Left forelimb (tissue), 1 donor: Measurements from ENCODE around the gene CEP72.
"Not testable (repeated sequence)": the region's sequence is repeated elsewhere in the genome, so short reads cannot be mapped to it uniquely, and the experiment has no call there.

Experiments
- DNase-seq: peaks from one replicate; pipeline ENCODE4 v3.0.0-alpha.2; 2018; ENCODE audit warnings: low spot score

The CEP72 gene

DNA sequence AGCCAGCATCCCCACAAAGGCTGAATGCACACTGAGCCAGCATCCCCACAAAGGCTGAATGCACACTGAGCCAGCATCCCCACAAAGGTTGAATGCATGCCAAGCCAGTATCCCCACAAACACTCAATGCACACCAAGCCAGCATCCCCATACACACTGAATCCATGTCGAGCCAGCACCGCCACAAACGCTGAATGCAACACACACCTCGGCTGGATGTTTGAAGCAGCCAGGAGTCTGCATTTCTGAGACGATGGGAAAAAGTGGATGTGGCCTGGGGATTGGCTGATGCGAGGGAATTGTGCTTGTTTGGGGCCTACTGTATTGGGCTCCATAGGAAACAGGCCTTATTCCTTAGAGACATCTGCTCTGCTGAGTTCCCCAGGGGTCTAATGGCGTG is 30.9 kb upstream of the CEP72 start:
- no peak for DNase-seq

DNA sequence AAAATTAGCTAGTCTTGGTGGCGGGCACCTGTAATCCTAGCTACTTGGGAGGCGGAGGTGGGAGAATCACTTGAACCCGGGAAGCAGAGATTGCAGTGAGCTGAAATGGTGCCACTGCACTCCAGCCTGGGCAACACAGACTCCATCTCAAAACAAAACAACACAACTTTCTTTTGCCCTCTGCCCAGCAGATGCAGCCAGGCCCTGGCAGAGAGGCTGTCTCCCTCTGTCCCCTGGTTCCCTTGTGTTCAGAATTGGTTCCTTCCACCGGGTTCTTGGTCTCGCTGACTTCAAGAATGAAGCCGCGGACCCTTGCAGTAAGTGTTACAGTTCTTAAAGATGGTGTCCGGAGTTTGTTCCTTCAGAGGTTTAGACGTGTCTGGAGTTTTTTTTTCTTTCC is 30.2 kb upstream of the CEP72 start:
- no peak for DNase-seq

DNA sequence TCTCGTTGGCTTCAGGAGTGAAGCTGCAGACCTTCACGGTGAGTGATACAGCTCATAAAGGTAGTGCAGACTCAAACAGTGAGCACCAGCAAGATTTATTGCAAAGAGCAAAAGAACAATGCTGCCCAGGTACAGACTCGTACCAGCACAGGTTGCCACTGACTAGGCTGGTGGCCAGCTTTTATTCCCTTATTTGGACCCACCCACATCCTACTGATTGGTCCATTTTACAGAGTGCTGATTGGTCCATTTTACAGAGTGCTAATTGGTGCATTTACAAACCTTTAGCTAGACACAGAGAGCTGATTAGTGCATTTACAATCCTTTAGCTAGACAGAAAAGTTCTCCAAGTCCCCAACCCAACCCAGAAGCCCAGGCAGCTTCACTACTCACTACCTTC is 29.7 kb upstream of the CEP72 start:
- DNase-seq = not testable (repeated sequence)

DNA sequence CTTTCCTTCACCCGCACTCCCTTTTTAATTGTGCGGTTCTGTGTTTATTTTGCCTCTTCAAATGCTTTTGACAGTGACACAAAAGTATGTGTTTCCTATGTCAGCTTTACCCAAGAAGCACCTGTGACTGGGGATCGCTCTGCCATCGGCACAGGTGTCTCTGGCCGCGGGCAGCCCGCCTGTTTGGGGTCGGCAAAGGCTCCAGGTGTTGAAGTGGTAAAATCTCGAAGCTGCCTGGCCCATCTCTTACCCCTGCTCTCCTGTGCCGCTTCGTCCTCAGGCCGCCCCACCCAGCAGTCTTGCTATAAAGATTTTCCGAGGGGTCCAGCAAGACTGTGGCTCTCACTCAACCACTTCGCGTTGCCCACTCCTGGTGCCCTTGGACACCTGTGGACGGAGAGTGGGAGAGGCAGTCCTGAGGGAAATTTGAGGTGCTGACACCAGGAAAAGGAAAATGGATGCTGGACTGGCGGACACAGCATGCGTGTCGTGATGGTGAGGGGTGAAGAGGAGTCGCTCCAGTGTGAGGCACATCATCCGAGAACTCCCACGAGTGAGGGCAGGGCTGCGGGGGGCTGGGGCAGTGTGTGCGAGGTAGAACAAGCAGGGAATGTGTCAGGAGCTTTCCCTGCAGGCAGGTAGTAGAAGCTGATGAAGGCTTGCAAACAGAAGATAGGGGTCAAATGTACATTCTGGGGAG is 29.1 kb upstream of the CEP72 start:
- DNase-seq = peak; percentile 30

DNA sequence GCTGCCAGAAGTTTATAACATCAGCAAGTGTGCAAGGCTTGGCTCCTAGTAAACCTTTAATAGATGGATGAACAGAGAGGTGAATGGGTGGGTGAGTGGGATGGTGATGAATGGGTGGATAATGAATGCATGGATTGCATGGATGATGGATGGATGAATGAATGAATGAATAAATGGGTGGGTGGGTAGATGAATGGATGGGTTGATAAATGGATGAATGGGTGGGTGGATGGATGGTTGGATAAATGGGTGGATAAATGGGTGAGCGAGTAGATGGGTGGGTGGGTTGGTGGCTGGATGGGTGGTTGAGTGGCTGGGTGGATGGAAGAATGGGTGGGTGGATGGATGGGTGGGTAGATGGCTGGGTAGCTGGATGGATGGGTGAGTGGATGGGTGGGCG is 28.5 kb upstream of the CEP72 start:
- DNase-seq = no peak

DNA sequence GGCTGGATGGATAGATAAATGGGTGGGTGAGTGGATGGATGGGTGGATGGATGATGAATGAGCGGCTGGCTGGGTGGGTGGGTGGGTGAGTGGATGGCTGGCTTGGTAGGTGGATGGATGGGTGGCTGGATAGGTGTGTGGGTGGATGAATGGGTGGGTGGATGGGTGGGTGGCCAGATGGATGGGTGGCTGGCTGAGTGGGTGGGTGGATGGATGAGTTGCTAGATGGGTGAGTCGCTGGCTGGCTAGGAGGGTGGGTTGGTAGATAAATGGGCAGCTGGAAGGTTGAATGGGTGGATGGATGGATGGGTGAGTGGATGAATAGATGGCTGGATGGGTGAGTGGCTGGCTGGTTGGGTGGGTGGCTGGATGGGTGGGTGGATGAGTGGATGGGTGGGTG is 27.9 kb upstream of the CEP72 start:
- DNase-seq = peak; percentile 55

DNA sequence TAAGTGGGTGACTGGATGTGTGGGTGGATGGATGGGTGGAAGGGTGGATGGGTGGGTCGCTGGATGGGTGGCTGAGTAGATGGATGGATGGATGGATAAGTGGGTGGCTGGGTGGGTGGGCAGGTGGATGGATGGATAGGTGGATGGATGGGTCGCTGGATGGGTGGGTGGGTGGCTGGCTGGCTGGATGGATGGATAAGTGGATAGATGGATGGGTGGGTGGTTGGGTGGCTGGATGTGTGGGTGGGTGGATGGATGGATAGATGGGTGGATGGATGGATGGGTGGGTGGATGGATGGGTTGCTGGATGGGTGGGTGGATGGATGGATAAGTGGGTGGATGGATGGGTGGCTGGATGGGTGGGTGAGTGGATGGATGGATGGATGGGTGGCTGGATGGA is 27.3 kb upstream of the CEP72 start:
- peak; percentile 20 for DNase-seq

DNA sequence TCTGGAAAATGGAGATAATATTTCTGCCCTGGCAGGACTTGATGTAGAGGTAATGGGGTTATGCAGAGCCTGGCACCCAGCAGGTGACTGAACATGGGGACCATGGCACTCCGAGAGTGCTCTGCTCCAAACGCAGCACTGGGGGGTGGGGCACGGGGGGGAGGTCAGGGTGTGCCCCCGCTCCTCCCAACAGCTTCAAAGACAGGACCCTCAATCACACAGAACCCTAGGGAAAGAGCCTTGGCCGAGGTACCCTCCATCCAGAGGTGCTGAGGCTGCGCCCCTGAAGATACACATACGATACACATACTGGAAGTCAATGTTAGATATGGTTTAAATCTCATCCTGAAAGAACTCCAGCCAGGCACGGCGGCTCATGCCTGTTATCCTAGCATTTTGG is 26.6 kb upstream of the CEP72 start:
- peak; percentile 49 for DNase-seq

DNA sequence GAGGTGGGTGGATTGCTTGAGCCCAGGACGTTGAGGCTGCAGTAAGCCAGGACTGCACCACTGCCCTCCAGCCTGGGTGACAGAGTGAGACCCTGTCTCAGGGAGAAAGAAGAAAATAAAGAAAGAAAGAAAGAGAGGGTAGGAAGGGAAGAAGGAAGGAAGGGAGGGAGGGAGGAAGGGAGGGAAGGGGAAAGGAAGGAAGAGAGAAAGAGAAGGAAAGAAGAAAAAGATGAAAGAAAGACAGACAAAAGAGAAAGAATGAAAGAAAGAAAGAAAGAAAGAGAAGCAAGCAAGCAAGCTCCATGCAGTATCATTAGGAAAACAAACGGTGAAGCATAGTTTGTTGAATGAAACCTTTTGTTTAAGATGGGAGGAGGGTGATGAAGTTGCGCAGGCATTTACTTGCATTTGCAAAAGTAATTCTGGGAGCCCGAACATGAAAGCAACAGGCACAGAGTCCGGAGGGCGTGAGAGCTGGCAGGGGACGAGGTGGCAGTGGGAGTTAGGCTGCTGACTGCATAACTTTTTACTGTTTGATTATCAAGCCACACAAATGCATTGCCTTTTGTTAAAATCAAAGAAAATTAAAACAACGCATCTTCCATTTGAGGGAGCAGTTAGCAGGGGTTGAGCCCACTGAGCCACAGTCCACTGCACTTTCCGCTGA is 26.0 kb upstream of the CEP72 start:
- DNase-seq = no peak

DNA sequence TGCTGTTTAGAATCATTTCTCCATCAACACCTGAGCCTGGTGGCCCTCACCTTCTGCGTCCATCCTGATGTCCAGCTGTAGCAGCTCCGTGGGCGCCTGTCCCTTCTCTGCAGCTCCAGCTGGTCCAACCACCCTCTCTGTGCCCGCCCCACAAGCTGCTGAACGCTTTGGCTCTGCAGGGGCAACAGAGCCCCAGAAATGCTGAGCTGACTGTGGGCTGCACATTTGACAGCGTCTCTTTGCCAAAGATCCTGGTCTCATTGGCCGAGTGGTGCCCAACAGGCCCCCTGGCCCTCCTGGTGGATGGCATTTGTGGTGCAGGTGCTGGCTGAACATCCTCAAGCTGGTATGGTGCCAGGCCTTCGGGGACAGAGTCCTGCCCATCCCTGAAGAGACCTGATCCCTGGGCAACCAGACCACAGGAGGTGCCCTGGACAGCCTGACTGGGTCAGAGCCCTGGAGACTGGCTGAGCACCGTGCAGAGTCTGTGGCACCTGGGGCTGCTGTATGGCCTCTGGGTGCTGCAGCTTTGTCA is 25.3 kb upstream of the CEP72 start:
- DNase-seq = peak; percentile 50

DNA sequence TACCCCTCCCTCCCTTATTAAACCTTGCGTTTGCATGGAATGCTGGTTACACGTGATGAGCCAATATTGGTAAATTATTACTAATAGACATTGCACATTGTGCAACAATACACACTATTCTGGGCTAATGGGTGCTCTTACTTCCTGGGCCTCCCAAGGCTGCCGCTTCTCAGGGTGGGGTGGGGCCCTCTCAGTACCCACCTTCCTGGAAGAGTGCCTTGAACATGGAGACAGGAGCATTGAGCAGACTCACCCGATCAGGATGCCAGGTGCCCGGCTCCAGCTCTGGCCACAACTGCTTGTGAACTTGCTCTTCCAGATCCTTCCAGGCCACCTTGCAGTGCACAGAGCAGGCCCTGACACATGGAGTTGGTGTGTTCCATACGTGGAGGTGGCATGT is 24.7 kb upstream of the CEP72 start:
- DNase-seq = peak; percentile 57

DNA sequence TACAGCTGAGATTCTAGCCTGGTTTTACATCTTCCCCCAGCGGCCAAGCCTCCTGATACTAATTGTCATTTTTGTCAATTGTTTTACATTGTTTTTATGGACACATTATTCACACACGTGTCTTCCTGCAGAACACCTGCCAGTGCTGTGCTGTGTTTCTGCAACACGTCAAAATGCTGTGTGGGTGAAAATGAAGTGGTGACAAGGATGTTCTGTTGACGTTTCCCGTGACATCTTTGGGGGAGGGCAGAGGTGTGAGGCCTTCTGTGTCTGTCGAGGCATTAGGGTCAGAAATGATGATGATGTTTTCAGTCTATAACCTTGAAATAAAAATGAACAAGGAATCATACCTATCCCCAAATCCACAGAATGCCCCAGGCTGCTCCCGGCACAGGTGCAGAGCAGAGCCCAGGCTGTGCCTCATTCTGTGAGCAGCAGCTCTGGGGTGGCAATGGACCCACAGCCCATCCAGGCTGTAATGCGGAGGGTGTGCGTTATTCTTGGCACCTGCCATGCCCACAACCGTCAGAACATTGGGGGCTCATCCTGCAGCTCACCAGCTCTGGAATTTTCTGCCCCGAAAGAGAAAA is 23.6 kb upstream of the CEP72 start:
- peak; percentile 51 for DNase-seq

DNA sequence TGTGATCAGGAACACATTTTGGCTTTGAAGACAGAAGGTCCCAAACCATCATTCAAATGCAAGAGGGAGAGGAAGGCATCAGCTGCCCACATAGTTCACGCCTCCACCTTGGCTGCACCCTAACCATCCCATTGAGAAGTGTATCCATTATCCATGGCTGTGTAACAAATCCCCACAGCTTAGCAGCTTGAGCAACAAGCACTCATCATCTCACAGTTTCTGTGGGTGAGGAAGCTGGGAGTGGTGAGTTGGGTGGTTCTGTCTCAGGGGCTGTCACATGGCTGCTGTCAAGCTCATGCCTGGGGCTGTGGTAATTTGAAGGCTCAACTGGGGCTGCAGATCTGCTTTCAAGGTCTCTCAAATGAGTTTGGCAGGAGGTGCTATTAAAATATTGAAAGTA is 23.0 kb upstream of the CEP72 start:
- DNase-seq = peak; percentile 53

DNA sequence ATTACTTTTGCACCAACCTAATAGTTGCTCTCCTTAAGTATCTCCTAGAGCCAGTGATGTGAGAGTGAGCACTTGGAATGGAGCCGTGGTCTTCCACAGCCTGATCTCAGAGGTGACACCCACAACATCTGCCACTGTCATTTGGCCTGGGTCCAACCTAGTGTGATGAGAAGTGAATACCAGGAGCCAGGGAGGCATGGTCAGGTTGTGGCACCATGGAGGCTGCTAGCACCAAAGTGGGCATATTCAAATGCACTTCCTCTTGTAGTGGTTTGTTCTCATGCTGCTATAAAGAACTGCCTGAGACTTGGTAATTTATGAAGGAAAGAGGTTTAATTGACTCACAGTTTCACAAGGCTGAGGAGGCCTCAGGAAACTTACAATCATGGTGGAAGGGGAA is 22.6 kb upstream of the CEP72 start:
- DNase-seq = peak; percentile 23

DNA sequence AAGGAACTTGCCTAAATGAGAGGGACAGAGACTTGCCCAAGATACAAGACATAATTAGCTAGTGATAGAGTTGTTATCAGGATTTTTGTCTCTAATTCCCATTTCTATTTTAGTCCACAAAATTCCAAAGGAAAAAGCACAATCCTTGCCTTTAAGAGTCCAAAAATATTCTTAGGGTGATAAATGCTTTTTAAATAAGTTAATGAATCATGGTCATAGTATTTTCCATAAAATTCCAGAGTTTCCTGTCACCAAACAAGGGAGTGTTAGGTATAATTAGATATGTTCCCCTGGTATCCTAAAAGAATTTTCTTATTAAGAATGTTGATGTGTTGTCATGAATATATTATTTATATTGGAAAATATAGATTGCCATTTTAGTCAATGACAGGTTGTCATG is 21.8 kb upstream of the CEP72 start:
- DNase-seq = no peak

DNA sequence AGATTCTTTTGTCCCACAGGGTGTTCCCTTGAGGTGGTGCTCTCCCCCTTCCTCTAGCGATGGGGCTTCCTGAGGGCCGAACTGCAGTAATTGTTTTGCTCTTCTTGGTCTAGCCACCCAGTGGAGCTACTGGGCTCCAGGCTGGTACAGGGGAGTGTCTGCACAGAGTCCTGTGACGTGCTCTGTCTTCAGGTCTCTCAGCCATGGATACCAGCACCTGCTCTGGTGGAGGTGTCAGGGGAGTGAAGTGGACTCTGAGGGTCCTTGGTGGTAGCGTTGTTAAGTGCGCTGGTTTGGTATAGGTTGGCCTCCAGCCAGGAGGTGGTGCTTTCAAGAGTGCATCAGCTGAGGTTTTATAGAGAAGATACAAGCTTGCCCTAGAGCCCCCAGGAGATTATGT is 20.4 kb upstream of the CEP72 start:
- peak; percentile 25 for DNase-seq

DNA sequence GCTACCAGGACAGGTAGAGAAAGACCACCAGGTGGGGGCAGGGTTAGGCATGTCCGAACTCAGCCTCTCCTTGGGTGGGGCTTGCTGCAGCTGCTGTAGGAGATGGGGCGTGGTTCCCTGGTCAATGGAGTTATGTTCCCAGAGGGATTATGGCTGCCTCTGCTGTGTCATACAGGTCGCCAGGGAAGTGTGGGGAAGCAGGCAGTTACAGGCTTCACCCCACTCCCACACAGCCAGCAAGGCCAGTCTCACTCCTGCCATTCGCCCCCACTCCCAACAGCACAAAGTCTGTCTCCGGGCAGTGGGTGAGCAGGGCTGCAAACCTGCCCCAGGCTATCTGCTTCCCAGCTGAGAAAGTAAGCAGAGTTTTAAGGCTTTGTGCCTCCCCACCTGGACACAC is 20.0 kb upstream of the CEP72 start:
- DNase-seq = peak; percentile 41

DNA sequence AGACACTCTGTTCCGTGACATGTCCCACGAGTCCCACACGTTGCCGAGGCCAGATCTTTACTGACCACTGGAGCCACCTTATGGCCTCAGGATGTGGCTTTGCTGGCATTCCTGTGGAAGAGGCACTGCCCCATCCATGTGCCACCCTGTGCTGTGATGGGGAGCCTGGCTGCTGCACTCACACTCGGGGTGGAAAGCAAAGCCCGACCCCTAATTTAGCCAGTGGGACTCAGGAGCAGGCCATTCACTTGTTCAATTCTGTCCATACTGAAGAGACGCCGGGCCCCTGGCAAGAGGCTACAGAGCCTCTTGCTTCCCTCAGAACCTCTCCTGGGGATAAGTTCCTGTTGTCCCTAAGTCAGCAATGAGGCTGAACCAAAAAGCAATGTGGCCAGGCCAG is 18.6 kb upstream of the CEP72 start:
- DNase-seq = peak; percentile 50

DNA sequence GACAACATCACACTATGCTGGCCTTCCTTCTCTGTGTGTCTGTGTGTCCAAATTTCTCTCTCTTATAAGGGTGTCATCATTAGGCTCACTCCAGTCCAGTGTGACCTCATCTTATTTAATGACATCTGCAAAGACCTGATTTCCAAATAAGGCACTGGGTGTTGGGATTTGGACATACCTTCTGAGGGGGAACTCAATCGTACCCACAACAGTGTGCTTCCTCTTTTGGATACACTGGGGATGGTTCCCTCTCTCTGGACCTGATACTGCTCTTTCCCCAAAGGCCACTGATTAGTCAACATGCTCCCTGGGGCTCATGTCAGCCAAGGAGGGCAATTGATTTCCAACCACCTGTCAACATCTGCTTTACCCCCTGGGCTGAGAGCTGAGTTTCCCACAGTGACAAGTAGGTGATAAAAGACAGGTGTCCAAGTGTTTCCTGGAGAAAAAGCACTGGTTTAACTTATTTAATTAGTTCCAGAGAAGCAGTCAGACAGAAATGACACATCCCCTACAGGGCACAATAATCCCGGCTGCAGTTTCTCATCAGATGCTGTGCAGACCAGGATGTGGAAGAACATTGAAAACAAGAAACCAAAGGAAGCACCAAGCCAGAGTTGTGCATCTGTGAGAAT is 17.8 kb upstream of the CEP72 start:
- no peak for DNase-seq

DNA sequence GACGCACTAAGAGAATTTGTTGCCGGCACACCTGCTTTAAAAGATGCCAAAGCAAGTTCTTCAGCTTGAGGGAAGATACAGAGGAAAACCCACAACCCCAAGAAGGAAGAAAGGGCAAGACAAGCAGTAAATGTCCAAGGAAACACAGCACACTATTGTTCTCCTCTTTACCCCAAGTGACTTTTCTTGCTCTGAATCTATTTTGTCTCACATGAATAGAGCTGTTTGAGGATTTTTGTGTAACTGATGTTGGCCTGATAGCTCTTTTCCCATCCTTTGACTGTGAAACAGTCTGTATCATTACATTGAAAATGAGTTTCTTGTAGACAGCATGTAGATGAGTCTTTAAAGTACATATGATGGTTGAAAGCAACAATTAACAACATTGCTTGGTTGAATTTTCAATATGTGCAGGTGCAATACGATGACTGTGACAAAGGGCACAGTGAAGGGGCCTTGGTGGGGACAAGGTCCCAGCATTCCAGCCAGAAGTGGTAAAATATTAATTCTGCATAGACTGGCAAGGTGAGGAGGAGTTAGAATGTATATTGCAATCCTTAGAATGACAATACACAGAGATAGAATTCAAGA is 16.8 kb upstream of the CEP72 start:
- DNase-seq = no peak

DNA sequence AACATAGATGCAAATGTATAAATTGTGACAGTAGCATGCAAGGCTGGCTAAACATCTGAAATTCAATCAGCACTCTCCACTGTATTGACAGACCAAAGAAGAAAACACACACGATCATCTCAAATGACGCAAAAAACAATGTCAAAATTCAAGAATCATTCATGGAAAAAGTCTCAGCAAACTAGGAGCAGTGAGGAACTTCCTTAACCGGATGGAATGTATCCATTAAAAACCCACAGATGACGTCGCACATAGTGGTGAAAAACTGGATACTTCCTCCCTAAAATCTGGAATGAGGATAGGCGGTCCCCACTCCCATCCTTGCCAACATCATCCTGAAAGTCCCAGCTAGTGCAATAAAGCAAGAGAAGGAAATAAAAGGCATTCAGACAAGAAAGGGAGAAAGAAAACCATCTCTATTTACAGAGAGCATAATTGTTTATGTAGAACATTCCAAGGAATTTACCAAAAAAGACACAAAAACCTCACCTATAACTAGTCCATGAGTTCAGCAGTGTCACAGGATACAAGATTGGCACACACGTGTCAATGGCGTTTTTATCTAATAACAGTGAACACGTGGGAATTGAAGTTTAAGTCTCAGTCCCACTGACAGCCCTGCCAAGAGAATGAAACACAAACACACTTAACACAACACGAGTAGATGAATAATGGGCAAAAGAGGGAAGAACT is 14.1 kb upstream of the CEP72 start:
- DNase-seq = no peak

DNA sequence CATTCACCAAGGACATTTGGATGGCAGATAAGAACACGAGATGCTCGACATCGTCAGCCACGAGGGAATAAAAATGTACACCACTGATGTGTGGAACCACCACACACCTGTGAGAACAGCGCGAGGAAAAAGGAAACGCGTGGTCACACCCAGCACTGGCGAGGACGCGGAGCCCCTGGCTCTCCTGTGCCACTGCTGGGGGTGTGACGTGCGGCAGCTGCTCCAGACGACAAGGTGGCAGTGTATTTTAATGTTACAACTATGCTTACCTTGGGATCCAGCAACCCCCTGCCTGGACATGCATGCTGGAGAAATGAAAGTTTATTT is 13.6 kb upstream of the CEP72 start:
- peak; percentile 49 for DNase-seq
